Measurements from ENCODE around the gene CCDC34. TPM values are rescaled to one million over a fixed set of nuclear protein-coding genes. Genes with fewer than 3 reads are reported as not detected.

The CCDC34 gene
- total and polyA plus RNA-seq, 5 donors from 2014 or later: 1.3 to 3.1 (median 2.0) TPM

DNA sequence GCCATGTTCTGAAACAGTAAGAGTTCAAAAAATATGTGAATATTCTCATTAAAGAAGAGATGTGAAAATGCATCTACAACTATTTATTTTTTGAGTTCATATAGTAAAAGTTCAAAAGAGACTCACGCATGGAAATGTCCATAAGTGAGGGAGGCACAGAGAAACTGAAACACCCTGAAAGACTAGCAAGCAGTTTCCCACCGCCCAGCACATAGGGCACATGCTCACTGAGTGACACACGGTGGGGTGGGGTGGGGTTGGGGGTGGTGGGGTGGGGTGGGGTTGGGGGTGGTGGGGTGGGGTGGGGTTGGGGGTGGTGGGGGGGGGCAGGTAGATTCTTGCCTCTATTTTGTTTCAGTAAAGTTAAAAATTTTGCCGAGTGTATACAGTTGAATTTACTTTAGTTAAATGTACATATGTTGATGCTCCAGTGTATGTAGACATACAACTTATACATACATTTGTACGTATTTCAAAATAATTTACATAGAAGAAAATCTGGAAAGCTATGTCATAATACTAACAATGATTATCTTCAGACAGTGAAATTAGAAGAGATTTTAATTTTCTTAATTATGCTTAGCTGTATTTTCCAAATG, 6.3 kb downstream of the CCDC34 start:
- Mint-ChIP-seq H3K27me3 (no peaks in the 10 kb centered on the region), H3K9me3 (peaks cover 0 to 1% (median 0%) of the 10 kb centered on the region in 7 donors), H3K27ac (no peak overlapping the region), H3K36me3 (no peaks in the 10 kb centered on the region), H3K4me3 (no peak overlapping the region), H3K4me1 (peaks cover 8 to 36% (median 23%) of the 10 kb centered on the region in 4 donors)
- ATAC-seq (ENCODE audit: low read depth in 2 of 2) (no peak), DNase-seq (no peak)
- H3K36me3 ChIP-seq (ENCODE audit: control insufficient read depth, insufficient read depth, low read length): no peaks in the 10 kb centered on the region
- H3K27me3 ChIP-seq (ENCODE audit: control insufficient read depth, insufficient read depth, low read length): no peaks in the 10 kb centered on the region
- no peak overlapping the region for H3K4me3 ChIP-seq (ENCODE audit: low read depth, low read length)
- no peak overlapping the region for H3K27ac ChIP-seq (ENCODE audit: insufficient read depth, low read length, poor library complexity, severe bottlenecking)
- H3K9me3 ChIP-seq (ENCODE audit: control insufficient read depth in 2 of 2, low read length in 2 of 2): no peaks in the 10 kb centered on the region
- H3K4me1 ChIP-seq (ENCODE audit: control insufficient read depth, insufficient read depth, low read length, poor library complexity, severe bottlenecking): no peaks in the 10 kb centered on the region

DNA sequence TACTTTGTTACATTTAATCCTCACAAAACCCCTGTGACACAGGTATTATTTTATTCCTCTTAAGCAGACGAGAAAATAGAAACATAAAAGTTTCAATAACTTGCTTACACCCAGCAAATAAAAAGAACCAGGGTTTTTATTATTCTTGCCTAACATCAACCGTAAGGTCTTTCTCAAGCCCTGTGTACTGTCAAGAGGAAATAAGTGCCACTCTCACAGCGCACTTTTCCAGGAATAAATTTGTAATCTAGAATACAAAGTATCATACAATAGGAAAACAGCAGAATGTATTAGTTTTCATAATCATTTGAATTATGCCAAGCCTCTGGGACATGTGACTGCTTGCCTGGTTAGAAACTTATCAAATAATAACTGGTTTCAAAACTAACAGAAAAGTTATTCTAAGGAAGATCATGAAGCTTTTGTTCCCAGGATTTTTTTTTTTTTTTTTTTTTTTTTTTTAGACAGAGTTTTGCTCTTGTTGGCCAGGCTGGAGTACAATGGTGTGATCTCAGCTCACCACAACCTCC, 7.4 kb downstream of the CCDC34 start:
- Histone ChIP-seq H3K27me3 (ENCODE audit: control insufficient read depth, insufficient read depth, low read length) (no peaks in the 10 kb centered on the region), H3K36me3 (ENCODE audit: control insufficient read depth, insufficient read depth, low read length) (no peaks in the 10 kb centered on the region), H3K27ac (ENCODE audit: insufficient read depth, low read length, poor library complexity, severe bottlenecking) (no peak overlapping the region), H3K4me1 (ENCODE audit: control insufficient read depth, insufficient read depth, low read length, poor library complexity, severe bottlenecking) (no peaks in the 10 kb centered on the region), H3K9me3 (ENCODE audit: control insufficient read depth in 2 of 2, low read length in 2 of 2) (no peaks in the 10 kb centered on the region), H3K4me3 (ENCODE audit: low read depth, low read length) (no peak overlapping the region)
- no peak for ATAC-seq (ENCODE audit: low read depth in 2 of 2)
- peaks cover 5 to 25% (median 14%) of the 10 kb centered on the region in 4 donors for H3K4me1 Mint-ChIP-seq
- H3K36me3 Mint-ChIP-seq: no peaks in the 10 kb centered on the region
- DNase-seq: no peak
- H3K27ac Mint-ChIP-seq: no peak overlapping the region
- H3K27me3 Mint-ChIP-seq: no peaks in the 10 kb centered on the region
- H3K4me3 Mint-ChIP-seq: no peak overlapping the region
- peaks cover 0 to 1% (median 0%) of the 10 kb centered on the region in 7 donors for H3K9me3 Mint-ChIP-seq

- no peaks in the 10 kb centered on the region for H3K27me3 ChIP-seq (ENCODE audit: control insufficient read depth, insufficient read depth, low read length)
- no peaks in the 10 kb centered on the region for H3K27me3 Mint-ChIP-seq
- peaks cover 5 to 17% (median 8%) of the 10 kb centered on the region in 4 donors for H3K4me1 Mint-ChIP-seq
- no peak overlapping the region for H3K4me3 Mint-ChIP-seq
- H3K9me3 ChIP-seq (ENCODE audit: control insufficient read depth in 2 of 2, low read length in 2 of 2): no peaks in the 10 kb centered on the region
- no peak overlapping the region for H3K27ac Mint-ChIP-seq
- peaks cover 9% of the 10 kb centered on the region for H3K36me3 Mint-ChIP-seq
- ATAC-seq (ENCODE audit: low read depth in 2 of 2) (no peak), DNase-seq (no peak)
- H3K36me3 ChIP-seq (ENCODE audit: control insufficient read depth, insufficient read depth, low read length): no peaks in the 10 kb centered on the region
- H3K27ac ChIP-seq (ENCODE audit: insufficient read depth, low read length, poor library complexity, severe bottlenecking): no peak overlapping the region
- H3K9me3 Mint-ChIP-seq: peaks cover 0 to 1% (median 0%) of the 10 kb centered on the region in 7 donors
- no peak overlapping the region for H3K4me3 ChIP-seq (ENCODE audit: low read depth, low read length)
- H3K4me1 ChIP-seq (ENCODE audit: control insufficient read depth, insufficient read depth, low read length, poor library complexity, severe bottlenecking): no peaks in the 10 kb centered on the region
These were observed 8.6 kb downstream of the CCDC34 start for GRCh38 chr11:27354359-27354965.

- no peaks in the 10 kb centered on the region for H3K9me3 Mint-ChIP-seq
- no peaks in the 10 kb centered on the region for H3K4me1 ChIP-seq (ENCODE audit: control insufficient read depth, insufficient read depth, low read length, poor library complexity, severe bottlenecking)
- no peaks in the 10 kb centered on the region for H3K27me3 ChIP-seq (ENCODE audit: control insufficient read depth, insufficient read depth, low read length)
- H3K27ac ChIP-seq (ENCODE audit: insufficient read depth, low read length, poor library complexity, severe bottlenecking): no peak overlapping the region
- ATAC-seq (ENCODE audit: low read depth in 2 of 2) (no peak), DNase-seq (no peak)
- H3K4me1 Mint-ChIP-seq: peaks cover 5 to 12% (median 6%) of the 10 kb centered on the region in 4 donors
- H3K27ac Mint-ChIP-seq: no peak overlapping the region
- no peaks in the 10 kb centered on the region for H3K9me3 ChIP-seq (ENCODE audit: control insufficient read depth in 2 of 2, low read length in 2 of 2)
- H3K36me3 Mint-ChIP-seq: peaks cover 9% of the 10 kb centered on the region
- H3K36me3 ChIP-seq (ENCODE audit: control insufficient read depth, insufficient read depth, low read length): no peaks in the 10 kb centered on the region
- H3K4me3 ChIP-seq (ENCODE audit: low read depth, low read length): no peak overlapping the region
- no peaks in the 10 kb centered on the region for H3K27me3 Mint-ChIP-seq
- H3K4me3 Mint-ChIP-seq: no peak overlapping the region
These were observed 9.2 kb downstream of the CCDC34 start for GRCh38 chr11:27353593-27354358.

- H3K27ac ChIP-seq (ENCODE audit: insufficient read depth, low read length, poor library complexity, severe bottlenecking): no peak overlapping the region
- no peak overlapping the region for H3K27ac Mint-ChIP-seq
- no peaks in the 10 kb centered on the region for H3K9me3 ChIP-seq (ENCODE audit: control insufficient read depth in 2 of 2, low read length in 2 of 2)
- H3K9me3 Mint-ChIP-seq: no peaks in the 10 kb centered on the region
- no peak overlapping the region for H3K4me3 ChIP-seq (ENCODE audit: low read depth, low read length)
- DNase-seq: no peak
- H3K4me3 Mint-ChIP-seq: no peak overlapping the region
- H3K36me3 Mint-ChIP-seq: peaks cover 11% of the 10 kb centered on the region
- H3K4me1 ChIP-seq (ENCODE audit: control insufficient read depth, insufficient read depth, low read length, poor library complexity, severe bottlenecking): no peaks in the 10 kb centered on the region
- no peaks in the 10 kb centered on the region for H3K36me3 ChIP-seq (ENCODE audit: control insufficient read depth, insufficient read depth, low read length)
- H3K27me3 Mint-ChIP-seq: no peaks in the 10 kb centered on the region
- no peaks in the 10 kb centered on the region for H3K27me3 ChIP-seq (ENCODE audit: control insufficient read depth, insufficient read depth, low read length)
- peaks cover 0 to 2% (median 2%) of the 10 kb centered on the region in 4 donors for H3K4me1 Mint-ChIP-seq
- no peak for ATAC-seq (ENCODE audit: low read depth in 2 of 2)
These were observed 10.2 kb downstream of the CCDC34 start for GRCh38 chr11:27352781-27353180.

- ATAC-seq (ENCODE audit: low read depth in 2 of 2) (no peak), DNase-seq (no peak)
- Mint-ChIP-seq H3K27ac (no peak overlapping the region), H3K9me3 (no peaks in the 10 kb centered on the region), H3K4me3 (no peak overlapping the region), H3K36me3 (peaks cover 15% of the 10 kb centered on the region), H3K4me1 (no peaks in the 10 kb centered on the region), H3K27me3 (no peaks in the 10 kb centered on the region)
- Histone ChIP-seq H3K4me3 (ENCODE audit: low read depth, low read length) (no peak overlapping the region), H3K9me3 (ENCODE audit: control insufficient read depth in 2 of 2, low read length in 2 of 2) (no peaks in the 10 kb centered on the region), H3K27ac (ENCODE audit: insufficient read depth, low read length, poor library complexity, severe bottlenecking) (no peak overlapping the region), H3K4me1 (ENCODE audit: control insufficient read depth, insufficient read depth, low read length, poor library complexity, severe bottlenecking) (no peaks in the 10 kb centered on the region), H3K36me3 (ENCODE audit: control insufficient read depth, insufficient read depth, low read length) (no peaks in the 10 kb centered on the region), H3K27me3 (ENCODE audit: control insufficient read depth, insufficient read depth, low read length) (no peaks in the 10 kb centered on the region)
These were observed 12.5 kb downstream of the CCDC34 start for GRCh38 chr11:27350511-27350910.

DNA sequence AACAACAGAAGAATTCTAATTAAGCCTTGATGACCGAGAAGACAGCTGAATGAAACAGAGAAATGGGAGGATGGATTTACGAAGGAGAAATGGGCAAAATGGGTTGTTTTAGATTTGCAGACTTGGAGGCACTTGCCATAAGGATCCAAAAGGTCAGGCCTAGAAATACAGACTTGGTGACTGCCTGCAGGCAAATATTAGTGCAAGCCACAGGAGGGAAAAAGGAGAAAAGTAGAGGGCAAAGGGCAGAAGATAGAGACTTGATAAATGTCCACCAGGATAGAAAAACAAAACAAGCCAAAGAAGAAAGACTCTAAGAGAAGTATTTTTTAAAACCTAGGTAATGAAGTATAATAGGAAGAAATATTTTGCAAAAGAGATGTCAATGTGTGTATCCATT, 13.1 kb downstream of the CCDC34 start:
- Mint-ChIP-seq H3K36me3 (peaks cover 15% of the 10 kb centered on the region), H3K4me1 (no peaks in the 10 kb centered on the region), H3K27me3 (no peaks in the 10 kb centered on the region), H3K4me3 (no peak overlapping the region), H3K9me3 (no peaks in the 10 kb centered on the region), H3K27ac (peak overlapping the region in 1 of 3 donors; percentile 17)
- H3K27me3 ChIP-seq (ENCODE audit: control insufficient read depth, insufficient read depth, low read length): no peaks in the 10 kb centered on the region
- ATAC-seq (ENCODE audit: low read depth in 2 of 2) (no peak), DNase-seq (no peak)
- H3K9me3 ChIP-seq (ENCODE audit: control insufficient read depth in 2 of 2, low read length in 2 of 2): no peaks in the 10 kb centered on the region
- H3K36me3 ChIP-seq (ENCODE audit: control insufficient read depth, insufficient read depth, low read length): no peaks in the 10 kb centered on the region
- H3K4me1 ChIP-seq (ENCODE audit: control insufficient read depth, insufficient read depth, low read length, poor library complexity, severe bottlenecking): no peaks in the 10 kb centered on the region
- no peak overlapping the region for H3K27ac ChIP-seq (ENCODE audit: insufficient read depth, low read length, poor library complexity, severe bottlenecking)
- no peak overlapping the region for H3K4me3 ChIP-seq (ENCODE audit: low read depth, low read length)

All from CD4-positive, CD25-positive, alpha-beta regulatory T cell (primary cell).